Stimulated activated CD8-positive, alpha-beta memory T cell treated with anti-CD3 and anti-CD28 coated beads, Interleukin-15, amount 100 ng/mL, for 4 hours (primary cell): ENCODE measurements around the gene CDH22.

ENCODE experiments used
- DNase-seq, 2 donors: peaks; one replicate each; pipeline ENCODE4 v3.0.0-alpha.2; 2020; ENCODE audit warnings: low read depth in 2 of 2

Gene CDH22

DNA sequence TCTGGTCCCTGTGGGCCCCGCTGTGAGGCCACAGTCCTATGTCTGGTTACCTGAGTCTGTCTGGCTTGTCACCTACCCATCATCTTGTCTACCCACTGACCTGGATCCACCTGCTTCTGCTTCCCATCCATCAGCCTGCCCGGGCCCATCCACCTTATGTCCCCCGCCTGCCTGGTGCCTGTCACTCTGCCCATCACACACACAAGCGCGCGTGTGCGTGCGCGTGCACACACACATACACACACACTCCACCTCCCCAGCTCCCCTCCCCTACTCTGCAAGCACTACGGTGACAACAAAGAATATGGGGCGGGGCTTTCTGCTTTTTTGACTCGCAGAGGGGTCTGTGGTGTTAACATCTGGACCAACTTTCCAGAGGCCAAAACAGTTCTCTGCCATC is 8.0 kb downstream of the CDH22 start:
- no peak for DNase-seq

DNA sequence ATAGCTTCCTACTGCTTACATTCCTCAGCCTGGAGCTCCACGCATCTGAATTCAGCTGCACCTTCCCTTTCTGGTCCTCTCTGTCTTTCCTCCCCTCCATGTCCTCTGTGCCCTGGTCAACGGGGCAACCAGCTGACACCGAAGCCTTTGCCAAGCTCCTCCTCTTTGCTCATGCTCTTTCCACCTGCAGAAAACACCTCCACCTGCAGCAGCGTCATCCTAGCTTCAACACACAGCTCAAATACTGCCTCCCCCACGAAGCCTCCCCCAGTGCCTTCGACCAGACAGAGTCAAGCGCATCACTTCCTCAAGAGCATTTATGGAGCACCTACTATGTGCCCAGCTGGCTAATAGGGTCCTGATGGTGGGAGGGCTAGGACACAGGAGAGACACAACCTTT is 9.2 kb downstream of the CDH22 start:
- DNase-seq = no peak

DNA sequence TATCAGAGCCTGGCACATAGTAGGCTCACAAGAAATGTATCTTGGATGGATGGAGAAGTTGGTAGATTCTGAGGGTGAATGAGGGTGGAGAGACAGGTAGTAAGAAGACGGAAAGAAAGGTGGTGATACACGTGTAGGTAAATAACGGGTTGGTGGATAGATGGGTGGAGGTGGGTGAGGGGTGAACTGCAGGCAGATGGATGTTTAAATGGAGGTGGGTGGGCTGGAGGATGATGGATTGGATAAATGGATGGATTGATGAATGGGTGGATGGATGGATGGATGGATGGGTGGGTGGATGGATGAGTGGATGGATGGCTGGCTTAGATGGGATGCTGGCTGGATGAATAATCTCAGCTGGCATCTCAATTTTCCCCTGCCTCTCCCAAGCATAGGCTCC is 9.9 kb downstream of the CDH22 start:
- no peak for DNase-seq

DNA sequence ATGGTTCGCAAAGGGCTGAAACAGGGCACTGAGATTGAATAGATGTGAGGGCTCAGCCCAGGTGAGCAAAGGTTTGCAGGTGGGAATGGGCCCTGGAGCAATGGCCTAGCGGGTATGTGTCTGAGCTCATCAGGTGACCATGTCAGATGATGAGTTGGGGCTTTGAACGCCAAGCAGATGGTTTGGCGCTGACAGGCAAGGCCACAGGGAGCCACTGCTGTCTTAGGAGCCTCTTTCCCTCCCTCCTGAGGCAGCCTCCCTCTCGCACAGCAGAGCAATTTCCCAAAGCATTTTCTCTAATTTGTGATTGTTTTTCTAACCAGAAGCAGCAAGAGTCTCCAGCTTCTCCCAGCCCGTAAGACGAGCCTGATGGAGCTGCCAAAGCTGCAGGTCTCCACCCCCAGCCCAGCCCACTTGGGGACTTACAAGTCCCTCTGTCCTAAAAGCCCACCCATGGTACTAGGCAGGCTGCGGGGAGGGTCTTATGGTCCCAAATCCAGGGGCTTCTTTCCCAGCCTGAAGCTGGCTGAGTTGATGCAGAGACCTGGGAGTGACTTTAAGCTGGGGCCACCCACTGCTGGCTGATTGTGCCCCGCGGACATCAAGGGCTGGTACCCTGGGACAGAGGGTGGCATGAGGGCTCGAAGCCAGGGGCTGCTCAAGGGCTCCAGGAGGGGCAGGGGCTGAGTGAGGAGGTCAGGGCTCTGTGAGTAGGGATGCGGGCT is 11.6 kb downstream of the CDH22 start:
- no peak for DNase-seq

DNA sequence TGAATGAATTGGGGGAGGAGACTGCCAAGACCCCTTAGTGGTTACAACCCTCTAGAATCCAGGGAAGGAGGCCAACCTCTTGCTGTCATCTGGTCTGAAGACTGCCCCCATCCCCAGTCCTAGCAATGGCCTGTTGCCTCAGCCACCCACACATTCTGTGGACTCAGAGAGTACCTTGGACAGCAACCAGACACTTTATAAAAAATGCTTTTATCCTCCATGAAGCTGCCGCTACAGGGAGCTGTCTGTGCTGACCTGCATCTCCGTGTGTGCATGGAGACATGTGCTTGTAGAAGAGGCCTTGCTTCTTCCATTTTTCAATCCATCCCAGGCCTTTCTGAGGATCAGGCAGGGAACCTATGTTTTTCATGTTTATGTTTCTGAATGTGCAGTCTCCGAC is 15.2 kb downstream of the CDH22 start:
- no peak for DNase-seq

DNA sequence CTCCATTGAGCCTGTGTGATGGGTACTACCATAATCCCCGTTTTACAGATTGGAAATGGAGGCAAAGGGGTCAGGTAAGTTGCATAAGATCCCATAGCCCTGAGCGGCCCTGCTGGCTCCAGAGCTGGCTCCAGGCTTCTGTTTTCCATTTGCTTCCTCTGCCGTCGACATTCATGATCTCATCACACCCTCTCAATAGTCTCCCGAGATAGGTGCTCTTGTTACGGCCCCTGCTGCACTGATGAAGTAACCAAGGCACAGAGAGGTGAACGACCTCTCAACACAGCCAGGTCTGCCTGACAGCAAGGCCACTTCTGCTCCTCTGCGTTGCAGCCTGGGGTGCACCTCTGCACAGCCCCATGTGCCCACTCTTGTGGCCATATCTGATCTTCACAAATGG is 16.9 kb downstream of the CDH22 start:
- no peak for DNase-seq

DNA sequence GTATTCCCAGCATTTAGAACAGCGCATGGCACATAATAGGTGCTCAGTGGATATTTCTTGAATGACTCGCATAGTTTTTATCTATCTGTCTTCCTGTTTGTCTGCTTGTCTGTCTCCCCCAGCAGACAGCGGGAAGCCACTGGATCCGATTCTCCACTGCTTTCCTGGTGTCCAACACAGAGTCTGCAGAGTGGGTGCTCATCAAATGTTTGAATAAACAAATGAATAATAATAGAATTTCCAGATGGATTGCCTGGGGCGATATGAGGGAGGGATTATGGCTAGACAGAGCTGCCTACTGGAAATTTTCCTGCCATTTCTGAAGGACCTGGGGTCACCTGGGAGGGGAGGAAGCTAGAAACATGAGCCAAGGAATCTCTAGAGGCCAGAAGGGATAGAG is 18.9 kb downstream of the CDH22 start:
- DNase-seq = no peak

DNA sequence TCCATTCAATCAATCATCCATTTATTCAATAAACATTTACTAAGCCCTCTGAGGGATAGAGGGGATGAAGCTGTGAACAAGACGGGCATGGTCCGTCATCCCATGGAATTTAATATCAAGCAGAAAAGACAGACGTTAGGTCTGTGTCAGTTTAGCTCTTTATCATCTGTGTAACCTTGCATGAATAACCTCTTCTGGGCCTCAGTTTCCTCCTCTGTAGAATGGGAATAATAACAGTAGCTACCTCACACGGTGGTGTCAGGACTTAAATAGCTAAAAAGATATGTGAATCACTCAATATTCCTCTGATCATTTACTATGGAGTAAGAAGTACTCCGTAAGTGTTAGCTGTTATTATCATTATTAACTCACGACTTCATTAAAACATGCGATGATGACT is 21.3 kb downstream of the CDH22 start:
- no peak for DNase-seq

DNA sequence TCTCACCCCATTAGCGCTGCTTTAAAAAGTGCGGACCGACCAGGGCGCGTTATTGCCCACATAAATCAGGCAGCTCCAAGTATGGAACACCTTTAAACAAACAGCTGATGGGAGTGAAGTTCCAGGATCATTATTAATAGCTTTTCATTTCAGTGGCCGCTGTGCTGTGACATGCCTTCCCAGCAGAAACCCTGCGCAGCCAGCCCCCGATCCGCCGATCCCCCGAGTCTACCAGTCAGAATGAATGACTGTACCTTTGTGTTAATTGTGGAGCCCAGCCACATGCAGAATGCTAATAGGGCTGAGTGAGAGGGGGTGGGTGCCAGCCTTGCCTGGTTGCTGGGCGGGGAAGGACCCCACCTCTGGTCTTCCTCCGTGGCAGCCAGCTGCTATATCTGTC is 21.9 kb downstream of the CDH22 start:
- no peak for DNase-seq

DNA sequence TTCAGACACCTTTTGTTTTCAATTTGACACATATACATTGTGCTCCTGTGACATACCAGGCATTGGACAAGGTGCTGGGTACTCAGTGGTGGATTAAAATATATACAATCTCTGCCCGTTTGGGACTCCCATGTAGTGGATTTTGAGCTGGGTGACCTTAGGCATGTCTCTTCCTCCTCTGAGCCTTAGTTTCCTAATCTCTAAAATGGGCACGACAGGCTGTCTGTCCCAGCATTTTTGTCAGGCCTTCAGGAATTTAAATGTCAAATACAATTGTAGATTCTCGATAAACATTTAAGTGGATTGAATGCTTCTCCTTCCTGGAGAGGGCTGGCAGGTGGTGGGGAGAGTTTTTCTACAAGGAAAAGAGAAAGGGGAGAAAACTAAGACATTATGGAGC is 22.6 kb downstream of the CDH22 start:
- DNase-seq = no peak

DNA sequence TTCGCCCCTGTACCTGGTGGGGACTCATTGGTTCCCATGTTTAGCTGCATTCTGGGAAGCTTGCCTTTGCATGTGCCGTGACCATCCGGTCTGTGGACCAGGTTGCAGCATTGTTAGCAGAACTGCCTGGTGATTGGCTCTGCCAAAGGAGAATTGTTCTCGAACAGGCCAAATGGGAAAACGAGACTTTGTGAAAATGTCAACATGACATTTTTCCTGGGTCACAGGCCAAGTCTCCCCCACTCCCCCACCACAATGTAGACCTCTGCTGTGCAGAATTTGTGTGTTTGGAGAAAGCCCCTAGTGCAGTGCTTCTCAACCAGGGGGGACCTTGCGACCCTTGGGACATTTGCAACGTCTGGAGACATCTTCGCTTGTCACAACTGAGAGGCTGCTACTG is 23.2 kb downstream of the CDH22 start:
- DNase-seq = no peak

DNA sequence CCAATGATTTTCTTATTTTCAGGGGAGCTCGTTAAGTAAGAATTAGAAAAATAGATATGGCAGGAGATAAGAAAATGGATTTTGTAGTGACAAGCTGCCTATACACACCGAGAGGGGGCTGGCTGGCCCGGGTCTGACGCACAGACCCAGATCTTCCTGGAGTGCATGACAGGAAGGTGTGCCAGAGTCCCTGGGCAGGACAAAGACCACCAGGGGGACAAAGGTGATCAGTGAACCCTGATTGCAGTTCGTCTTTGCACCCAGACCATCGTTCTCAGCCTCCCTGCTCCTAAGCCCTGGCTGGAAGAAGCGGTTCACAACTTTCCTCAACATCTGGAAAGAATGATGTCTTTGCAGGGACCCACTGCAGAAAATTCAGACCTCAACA is 24.3 kb downstream of the CDH22 start:
- no peak for DNase-seq

DNA sequence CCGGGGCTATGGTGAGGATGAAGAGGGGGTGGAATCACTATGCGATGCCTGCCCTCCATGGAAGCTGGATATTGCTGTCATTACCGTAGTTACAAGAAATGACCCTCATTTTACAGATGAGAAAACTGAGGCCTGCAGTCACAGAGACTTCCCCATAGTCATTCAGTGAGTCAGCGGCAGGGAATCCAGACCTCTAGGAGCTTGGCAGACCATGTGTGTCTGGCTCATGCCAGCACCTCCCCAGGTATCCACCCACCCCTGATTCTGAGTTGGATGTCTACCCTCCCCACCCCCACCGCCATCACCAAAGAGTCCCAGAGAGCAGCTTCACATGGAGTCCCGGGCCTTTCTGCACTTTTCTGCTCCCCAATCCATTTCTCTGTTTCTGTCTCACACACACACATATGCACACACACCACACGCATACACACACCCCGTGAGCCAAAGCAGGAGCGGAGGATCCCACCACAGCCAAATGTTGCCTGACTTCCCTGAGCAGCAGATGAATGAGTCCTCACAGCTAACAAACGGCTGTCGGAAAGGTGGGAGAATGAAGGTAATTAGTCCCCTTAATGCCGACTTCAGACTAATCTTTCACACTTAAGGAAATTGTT is 24.8 kb downstream of the CDH22 start:
- no peak for DNase-seq

DNA sequence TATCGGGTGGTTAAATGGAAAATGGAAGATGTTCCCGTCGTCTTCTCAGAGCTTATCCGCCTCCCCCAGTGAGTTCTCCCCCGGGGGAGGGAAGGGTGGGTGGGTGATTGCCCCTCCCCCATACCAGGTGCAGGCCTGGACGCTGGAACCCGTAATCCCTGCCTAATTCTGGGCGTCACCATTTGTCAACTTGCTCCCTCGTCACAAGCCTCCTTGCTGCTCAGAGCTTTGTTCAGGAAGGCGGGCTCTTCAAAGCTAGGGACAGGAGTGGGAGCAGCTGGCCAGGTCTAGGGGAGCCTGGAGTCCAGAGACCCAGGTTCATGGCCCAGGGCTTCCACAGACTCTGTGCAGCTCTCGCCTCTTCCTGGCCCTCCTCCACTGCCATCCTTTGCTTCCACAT is 25.6 kb downstream of the CDH22 start:
- DNase-seq = no peak

DNA sequence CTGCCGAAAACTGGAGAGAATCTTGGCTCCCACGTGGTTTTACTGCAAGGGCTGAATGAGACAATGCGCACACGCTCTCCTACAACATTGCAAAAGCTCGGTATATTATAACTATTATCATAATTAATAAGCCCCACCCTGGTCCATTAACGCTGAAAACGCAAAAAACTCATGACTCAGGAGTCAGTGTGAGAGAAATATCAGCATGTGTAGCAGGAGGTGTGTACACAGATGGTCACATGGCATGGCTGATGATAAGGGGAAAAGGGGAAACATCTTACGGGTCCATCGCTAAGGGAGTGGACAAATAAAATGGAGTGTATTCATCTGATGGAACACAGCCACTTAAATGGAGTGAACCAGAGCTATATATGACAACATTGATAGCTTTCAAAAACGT is 29.2 kb downstream of the CDH22 start:
- no peak for DNase-seq

DNA sequence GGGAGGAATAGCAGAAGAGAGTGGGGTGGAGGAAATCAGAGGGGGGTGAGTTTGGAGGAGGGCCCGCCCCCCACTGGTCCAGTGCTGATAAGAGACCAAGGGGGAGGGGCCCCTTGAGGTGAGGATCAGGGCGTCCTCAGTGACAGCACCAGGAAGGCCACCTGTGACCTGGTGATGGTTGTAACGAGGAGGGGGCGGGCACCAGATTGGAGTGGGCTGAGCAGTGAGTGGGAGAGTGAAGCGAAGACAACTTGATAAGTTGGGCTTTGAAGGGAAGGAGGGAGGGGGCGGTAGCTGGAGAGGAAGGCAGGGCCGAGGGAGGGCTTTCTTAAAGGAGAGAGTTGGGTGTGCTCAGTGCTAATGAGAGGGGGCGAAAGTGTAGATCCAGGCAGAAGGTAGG is 30.7 kb downstream of the CDH22 start:
- no peak for DNase-seq

DNA sequence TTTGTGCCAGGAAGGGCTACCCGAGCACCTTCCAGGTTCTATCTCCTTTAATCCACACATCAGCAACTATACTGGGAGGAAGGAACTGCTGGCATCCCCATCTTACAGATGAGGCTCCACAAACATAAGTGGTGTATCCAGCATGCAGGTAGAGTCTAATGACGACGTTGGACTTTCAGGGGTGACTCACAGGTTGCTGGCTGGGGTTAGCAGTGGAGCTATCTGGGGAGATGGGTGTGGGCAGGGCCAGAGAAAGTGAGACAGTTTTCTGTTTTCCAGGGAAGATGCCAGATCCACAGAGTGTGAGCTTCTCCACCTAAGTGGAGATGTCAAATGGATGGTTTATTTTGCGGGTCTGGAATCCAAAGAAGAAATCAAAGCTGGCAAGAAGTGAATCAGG is 31.8 kb downstream of the CDH22 start:
- DNase-seq = no peak

DNA sequence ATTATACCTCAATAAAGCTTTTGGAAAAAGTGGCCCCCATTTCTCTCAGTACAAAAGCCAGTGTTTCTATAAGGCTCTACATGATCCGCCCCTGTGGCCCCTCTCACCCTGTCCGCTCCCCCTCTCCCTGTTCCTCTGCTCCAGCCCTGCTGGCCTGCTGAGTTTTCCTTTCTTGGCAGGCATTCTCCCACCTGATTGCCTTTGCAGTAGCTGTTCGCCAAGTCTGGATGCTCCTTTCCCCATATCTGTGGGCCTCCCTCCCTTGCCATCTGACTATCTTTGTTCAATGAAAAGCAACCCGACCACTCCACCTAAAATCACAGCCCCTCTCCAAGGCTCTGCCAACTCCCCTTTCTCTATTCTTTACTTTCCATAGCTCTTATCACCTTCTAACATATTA is 33.2 kb downstream of the CDH22 start:
- DNase-seq = no peak

DNA sequence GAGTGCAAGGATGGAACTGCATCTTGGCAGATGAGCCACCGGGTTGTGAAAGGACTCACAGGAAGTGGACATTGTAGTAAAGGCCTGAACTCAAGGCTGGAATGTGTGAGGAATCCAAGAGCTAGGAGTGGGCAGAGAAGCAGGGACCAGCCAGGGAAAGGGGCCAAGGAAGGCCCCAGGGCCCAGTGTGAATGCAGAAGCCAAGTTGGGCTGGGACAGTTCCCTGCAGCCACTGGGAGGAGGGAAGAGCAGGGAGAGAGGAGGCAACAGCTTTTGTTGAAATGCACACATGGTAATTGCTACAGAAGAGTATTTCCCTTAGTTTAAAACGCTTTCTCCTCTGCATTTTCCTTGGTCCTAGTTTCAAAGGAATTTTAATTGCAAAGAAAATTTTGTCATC is 34.6 kb downstream of the CDH22 start:
- no peak for DNase-seq

DNA sequence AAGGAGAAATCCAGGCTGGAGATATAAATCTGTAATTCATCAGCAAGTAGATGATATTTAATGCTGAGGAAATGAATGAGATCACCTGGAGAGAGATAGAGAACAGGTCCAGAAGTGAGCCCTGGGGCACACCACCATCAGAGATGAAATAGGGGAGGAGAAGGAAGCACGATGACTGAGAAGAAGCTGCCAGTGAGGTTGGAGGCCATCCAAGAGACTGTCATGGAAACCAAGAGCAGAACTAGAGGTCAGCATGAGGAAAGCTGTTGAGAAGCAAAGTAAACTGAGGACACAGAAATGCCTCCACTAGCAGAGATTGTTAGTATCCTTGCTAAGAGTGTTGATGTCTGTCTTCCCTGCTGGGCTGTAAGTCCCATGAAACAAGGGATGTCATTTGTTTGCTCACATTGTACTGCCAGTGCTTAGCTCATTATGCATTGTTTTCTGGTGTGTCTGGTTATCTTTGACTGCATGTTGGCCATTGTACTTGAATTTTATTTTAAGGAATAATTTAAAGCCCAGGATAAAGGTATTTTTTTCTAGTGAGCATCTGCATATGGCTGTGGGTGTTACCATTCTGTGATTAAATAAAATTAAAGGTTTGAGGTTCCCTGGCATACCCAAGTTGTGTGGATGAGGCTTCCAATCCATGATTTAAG is 35.8 kb downstream of the CDH22 start:
- no peak for DNase-seq

DNA sequence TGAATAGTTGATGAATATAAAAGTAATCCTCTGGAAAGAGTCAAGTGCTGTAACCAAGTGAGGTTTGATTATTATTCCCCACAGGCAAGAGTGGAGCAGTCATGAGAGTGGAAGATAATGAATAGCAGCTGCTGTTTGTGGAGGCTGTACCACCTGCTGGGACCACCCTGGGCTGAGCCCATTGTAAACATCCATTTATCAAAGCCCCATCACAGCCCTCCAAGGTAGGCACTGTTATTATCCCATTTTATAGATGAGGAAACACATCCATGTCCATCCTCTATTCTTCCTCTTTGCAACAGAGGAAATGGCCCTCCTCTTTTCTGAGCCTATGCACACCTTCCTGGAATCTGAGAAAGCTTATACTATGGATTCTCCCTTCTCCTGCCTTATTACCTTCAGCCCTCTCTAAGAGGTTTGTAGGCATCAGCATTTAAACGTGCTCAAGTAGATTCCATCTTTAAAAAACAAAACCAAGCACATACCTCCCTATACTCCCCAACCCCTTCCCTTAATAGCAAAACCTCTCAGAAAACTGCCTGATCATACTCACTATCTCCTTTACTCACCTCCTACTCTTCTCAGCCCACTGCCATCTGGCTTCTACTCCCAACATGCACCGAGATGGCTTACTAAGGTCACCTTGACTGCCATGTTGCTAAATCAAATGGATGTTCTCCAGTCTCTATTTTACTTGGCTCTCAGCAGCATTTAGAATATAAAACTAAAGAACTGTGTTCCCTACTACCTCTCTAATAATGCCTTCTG is 37.1 kb downstream of the CDH22 start:
- no peak for DNase-seq

DNA sequence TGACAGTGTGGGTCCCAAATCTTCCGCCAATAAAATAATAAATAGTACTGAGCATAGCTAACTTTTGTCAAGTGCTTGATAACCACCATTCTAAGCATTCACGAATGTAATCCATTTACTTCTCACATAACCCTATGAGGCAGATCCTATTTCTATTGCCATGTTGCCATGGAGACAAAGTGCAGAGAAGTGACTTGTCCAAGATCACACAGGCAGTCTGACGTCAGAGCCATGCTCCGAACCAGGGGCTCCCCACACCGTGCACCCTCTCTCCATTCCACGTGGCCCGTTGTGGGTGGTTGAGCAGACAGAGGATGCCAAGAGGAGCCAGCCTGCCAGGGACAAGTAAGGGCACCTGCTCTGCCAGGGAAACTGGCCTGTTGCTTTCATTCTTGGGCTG is 38.9 kb downstream of the CDH22 start:
- DNase-seq = no peak

DNA sequence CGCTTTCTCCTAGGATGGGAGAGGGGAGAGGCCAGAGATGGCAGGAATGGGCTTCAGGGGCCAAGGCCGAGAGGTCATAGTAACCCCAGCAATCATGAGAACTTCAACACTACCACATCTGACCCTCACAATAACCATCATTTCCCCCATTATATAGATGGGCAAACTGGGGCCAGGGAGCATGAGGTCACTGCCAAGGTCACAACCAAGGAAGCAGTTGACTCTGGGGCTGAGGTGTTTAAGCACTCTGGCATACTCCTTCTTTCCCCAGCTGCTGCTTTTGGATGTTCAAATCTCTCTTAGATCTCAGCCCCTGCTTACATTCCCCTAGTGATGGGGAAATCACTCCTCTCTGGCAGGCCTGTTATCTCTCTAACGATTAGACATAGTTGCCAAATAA is 39.6 kb downstream of the CDH22 start:
- DNase-seq = no peak
